Measurements from ENCODE around the gene MEFV. TPM values are rescaled to one million over a fixed set of nuclear protein-coding genes. Genes with fewer than 3 reads are reported as not detected.
"Not testable (repeated sequence)": the region's sequence is repeated elsewhere in the genome, so short reads cannot be mapped to it uniquely, and the experiment has no call there.

MEFV gene
- total and polyA plus RNA-seq, 10 of the 15 experiments (the other 5 are each of a cell fraction or from before 2014, with no cell fraction given) = 0.03 to 0.11 (median 0.09) TPM; not detected in 5

- TF ChIP-seq USF1 (IDR thresholded peaks at IDR 0.05; ENCODE audit: borderline replicate concordance, extremely low read length, insufficient read depth, low read depth, low read length) (no peak), YY1 (IDR thresholded peaks at IDR 0.05; ENCODE audit: low read depth, low read length) (no peak)
Observed at GRCh38 chr16:3207086-3207953, 49.1 kb downstream of the MEFV start (continued).

GRCh38 chr16:3205939-3206338 lies 50.5 kb downstream of the MEFV start:
- intact Hi-C loops (cut with micrococcal nuclease; ENCODE audit: unreplicated experiment); H3K9me3 ChIP-seq (replicated peaks; ENCODE audit: control insufficient read depth, insufficient read depth, low read length); ATAC-seq; DNase-seq (ENCODE audit: low read depth, low spot score); H2AFZ ChIP-seq (ENCODE audit: control insufficient read depth, low read depth, low read length); CTCF ChIA-PET; H3K27ac ChIP-seq (ENCODE audit: control insufficient read depth, insufficient read depth); H3K4me1 ChIP-seq (ENCODE audit: control insufficient read depth, insufficient read depth, low read length); H3K4me2 ChIP-seq (ENCODE audit: control insufficient read depth, insufficient read depth); H3K79me2 ChIP-seq (ENCODE audit: control insufficient read depth, insufficient read depth, low read length); BruUV-seq (replicated peaks); POLR2A ChIA-PET; H3K4me3 ChIP-seq; FAIRE-seq; RAD21 ChIA-PET (ENCODE audit: unreplicated experiment); SMC1A ChIA-PET (ENCODE audit: uncharacterized antibody, unreplicated experiment); in situ Hi-C loops (cut with MboI); H4K20me1 ChIP-seq (ENCODE audit: control insufficient read depth, insufficient read depth); H3K36me3 ChIP-seq (ENCODE audit: control insufficient read depth in 2 of 2, insufficient read depth in 2 of 2, low read length in 1 of 2); H3K27me3 ChIP-seq (replicated peaks in 1 of 2; ENCODE audit: control insufficient read depth in 2 of 2, insufficient read depth in 2 of 2, low read length in 1 of 2); H3K9ac ChIP-seq (ENCODE audit: control insufficient read depth, insufficient read depth, low read length): not testable (repeated sequence)
- WGBS (ENCODE audit: insufficient coverage, insufficient replicate concordance, low lambda C conversion rate, missing lambda C conversion rate) = 10% methylated on average over 3 of the region's 3 CpGs
